Activated naive CD4-positive, alpha-beta T cell treated with anti-CD3 and anti-CD28 coated beads, Interleukin-2, amount 50 U/mL, for 24 hours (primary cell): Measurements from ENCODE around the gene CCDC137.
"Not testable (repeated sequence)": the region's sequence is repeated elsewhere in the genome, so short reads cannot be mapped to it uniquely, and the experiment has no call there.

Experiments
- H3K27ac Mint-ChIP-seq: one replicate; pipeline ENCODE4 v1.8.0; 2021; ENCODE audit warnings: mild to moderate bottlenecking, mixed read lengths
- H3K27me3 Mint-ChIP-seq: one replicate; pipeline ENCODE4 v1.8.0; 2021; ENCODE audit warnings: mixed read lengths
- H3K36me3 Mint-ChIP-seq: one replicate; pipeline ENCODE4 v1.8.0; 2021; ENCODE audit warnings: mixed read lengths
- H3K4me1 Mint-ChIP-seq: one replicate; pipeline ENCODE4 v1.8.0; 2021; ENCODE audit warnings: mixed read lengths
- H3K4me3 Mint-ChIP-seq: one replicate; pipeline ENCODE4 v1.8.0; 2021; ENCODE audit warnings: mild to moderate bottlenecking, mixed read lengths
- H3K9me3 Mint-ChIP-seq: one replicate; pipeline ENCODE4 v1.8.0; 2021; ENCODE audit warnings: mixed read lengths

Gene CCDC137

GRCh38 chr17:81666342-81667191 is at the start of gene CCDC137, which contains the start of gene OXLD1:
CCDC137 (plus strand) TSS chr17:81666737; CDS start chr17:81666767, 30 bp downstream.
OXLD1 (minus strand) TSS chr17:81666605; CDS start chr17:81666577, 28 bp downstream.
- Mint-ChIP-seq H3K27ac (peak within 1 kb of the TSS; percentile 98), H3K4me1 (peaks cover 45% of the 10 kb centered on the region), H3K27me3 (no peaks in the 10 kb centered on the region), H3K4me3 (peak within 1 kb of the TSS; percentile 99), H3K36me3 (peaks cover 7% of the 10 kb centered on the region), H3K9me3 (no peaks in the 10 kb centered on the region)

GRCh38 chr17:81616877-81617276 is 49.7 kb upstream of the CCDC137 start:
- Mint-ChIP-seq H3K4me1 (peaks cover 31% of the 10 kb centered on the region), H3K9me3 (no peaks in the 10 kb centered on the region), H3K27me3 (no peaks in the 10 kb centered on the region), H3K4me3 (no peak overlapping the region), H3K36me3 (peaks cover 7% of the 10 kb centered on the region), H3K27ac (no peak overlapping the region)

GRCh38 chr17:81618307-81618706 is 48.2 kb upstream of the CCDC137 start:
- H3K36me3 Mint-ChIP-seq, H3K4me3 Mint-ChIP-seq, H3K27me3 Mint-ChIP-seq, H3K27ac Mint-ChIP-seq, H3K9me3 Mint-ChIP-seq: not testable (repeated sequence)
- peaks cover 31% of the 10 kb centered on the region for H3K4me1 Mint-ChIP-seq

- Mint-ChIP-seq H3K4me3 (no peak overlapping the region), H3K27ac (no peak overlapping the region), H3K36me3 (peaks cover 26% of the 10 kb centered on the region), H3K4me1 (peaks cover 24% of the 10 kb centered on the region), H3K9me3 (no peaks in the 10 kb centered on the region), H3K27me3 (no peaks in the 10 kb centered on the region)
Observed at GRCh38 chr17:81621494-81622130, 44.9 kb upstream of the CCDC137 start.

- H3K4me3 Mint-ChIP-seq, result no peak overlapping the region
- peaks cover 13% of the 10 kb centered on the region for H3K4me1 Mint-ChIP-seq
- no peaks in the 10 kb centered on the region for H3K9me3 Mint-ChIP-seq
Observed at GRCh38 chr17:81630274-81630673, 36.3 kb upstream of the CCDC137 start.

GRCh38 chr17:81631482-81631881 is 35.1 kb upstream of the CCDC137 start:
- Mint-ChIP-seq H3K36me3 (peaks cover 8% of the 10 kb centered on the region), H3K27me3 (no peaks in the 10 kb centered on the region), H3K4me3 (no peak overlapping the region), H3K27ac (no peak overlapping the region), H3K4me1 (peaks cover 16% of the 10 kb centered on the region), H3K9me3 (no peaks in the 10 kb centered on the region)

More at GRCh38 chr17:81630274-81630673, 36.3 kb upstream of the CCDC137 start:
- H3K27ac Mint-ChIP-seq, result no peak overlapping the region
- H3K36me3 Mint-ChIP-seq, result peaks cover 12% of the 10 kb centered on the region
- no peaks in the 10 kb centered on the region for H3K27me3 Mint-ChIP-seq

GRCh38 chr17:81635431-81635830 is 31.1 kb upstream of the CCDC137 start:
- H3K9me3 Mint-ChIP-seq, result no peaks in the 10 kb centered on the region
- H3K36me3 Mint-ChIP-seq, result peaks cover 6% of the 10 kb centered on the region
- peaks cover 18% of the 10 kb centered on the region for H3K4me1 Mint-ChIP-seq
- peak overlapping the region; percentile 41 for H3K27ac Mint-ChIP-seq
- H3K4me3 Mint-ChIP-seq, result peak overlapping the region; percentile 99
- no peaks in the 10 kb centered on the region for H3K27me3 Mint-ChIP-seq

- Mint-ChIP-seq H3K27me3 (no peaks in the 10 kb centered on the region), H3K27ac (peak overlapping the region; percentile 96), H3K4me1 (peaks cover 18% of the 10 kb centered on the region), H3K4me3 (peak overlapping the region; percentile 99), H3K9me3 (no peaks in the 10 kb centered on the region), H3K36me3 (peaks cover 6% of the 10 kb centered on the region)
Observed at GRCh38 chr17:81635973-81636504, 30.5 kb upstream of the CCDC137 start.

- Mint-ChIP-seq H3K27ac (peak within 1 kb of the TSS; percentile 96), H3K4me1 (peaks cover 18% of the 10 kb centered on the region), H3K4me3 (peak within 1 kb of the TSS; percentile 99), H3K9me3 (no peaks in the 10 kb centered on the region), H3K36me3 (peaks cover 6% of the 10 kb centered on the region), H3K27me3 (no peaks in the 10 kb centered on the region)
Observed at GRCh38 chr17:81636505-81637288, 29.8 kb upstream of the CCDC137 start, which contains the start of the genes NPLOC4 and TSPAN10. NPLOC4 (minus strand) TSS chr17:81637112; CDS start chr17:81636930, 182 bp downstream. TSPAN10 (plus strand) TSS chr17:81637196; CDS start chr17:81642413, 5,217 bp downstream.

- Mint-ChIP-seq H3K9me3 (no peaks in the 10 kb centered on the region), H3K27ac (peak overlapping the region; percentile 51), H3K27me3 (no peaks in the 10 kb centered on the region), H3K36me3 (peaks cover 3% of the 10 kb centered on the region), H3K4me3 (no peak overlapping the region), H3K4me1 (peaks cover 13% of the 10 kb centered on the region)
Observed at GRCh38 chr17:81638683-81639082, 27.9 kb upstream of the CCDC137 start.

- no peak overlapping the region for H3K27ac Mint-ChIP-seq
- peaks cover 3% of the 10 kb centered on the region for H3K36me3 Mint-ChIP-seq
- no peak overlapping the region for H3K4me3 Mint-ChIP-seq
- H3K9me3 Mint-ChIP-seq, result no peaks in the 10 kb centered on the region
- H3K27me3 Mint-ChIP-seq, result no peaks in the 10 kb centered on the region
- H3K4me1 Mint-ChIP-seq, result peaks cover 13% of the 10 kb centered on the region
Observed at GRCh38 chr17:81640011-81640410, 26.5 kb upstream of the CCDC137 start.

- Mint-ChIP-seq H3K36me3 (no peaks in the 10 kb centered on the region), H3K27me3 (peaks cover 2% of the 10 kb centered on the region), H3K4me3 (no peak overlapping the region), H3K27ac (no peak overlapping the region), H3K9me3 (no peaks in the 10 kb centered on the region), H3K4me1 (peaks cover 3% of the 10 kb centered on the region)
Observed at GRCh38 chr17:81641825-81642489, 24.6 kb upstream of the CCDC137 start.

GRCh38 chr17:81644496-81644895 is 22.0 kb upstream of the CCDC137 start:
- H3K4me1 Mint-ChIP-seq, result no peaks in the 10 kb centered on the region
- no peaks in the 10 kb centered on the region for H3K9me3 Mint-ChIP-seq
- H3K27ac Mint-ChIP-seq, result no peak overlapping the region
- H3K36me3 Mint-ChIP-seq, result no peaks in the 10 kb centered on the region
- H3K27me3 Mint-ChIP-seq, result peaks cover 7% of the 10 kb centered on the region
- H3K4me3 Mint-ChIP-seq, result no peak overlapping the region

- Mint-ChIP-seq H3K4me3 (no peak overlapping the region), H3K36me3 (no peaks in the 10 kb centered on the region), H3K4me1 (no peaks in the 10 kb centered on the region), H3K9me3 (no peaks in the 10 kb centered on the region), H3K27me3 (peaks cover 10% of the 10 kb centered on the region), H3K27ac (no peak overlapping the region)
Observed at GRCh38 chr17:81644976-81645952, 21.3 kb upstream of the CCDC137 start.
